ENCODE data around the gene CYP11A1. TPM values are rescaled to one million over a fixed set of nuclear protein-coding genes. Genes with fewer than 3 reads are reported as not detected.

Gene CYP11A1
- total RNA-seq, 1 donor from 2014 or later: 0.43 TPM

GRCh38 chr15:74389241-74390048 lies 22.0 kb upstream of the CYP11A1 start:
- Histone ChIP-seq H3K4me2 (ENCODE audit: low read length) (no peak overlapping the region), H3K79me2 (ENCODE audit: insufficient read depth, low read length) (no peaks in the 10 kb centered on the region), H4K20me1 (ENCODE audit: insufficient read depth, low read length) (no peaks in the 10 kb centered on the region), H3K27ac (ENCODE audit: low read depth, low read length) (no peak overlapping the region), H2AFZ (ENCODE audit: low read depth, low read length) (no peak overlapping the region), H3K36me3 (ENCODE audit: insufficient read depth, low read length) (no peaks in the 10 kb centered on the region), H3K4me3 (ENCODE audit: insufficient read depth, low read depth, low read length) (no peak overlapping the region), H3K4me1 (ENCODE audit: insufficient read depth, low read length) (peaks cover 28% of the 10 kb centered on the region), H3K9ac (ENCODE audit: low read length) (no peak overlapping the region), H3K9me3 (ENCODE audit: insufficient read depth, low read depth, low read length) (no peaks in the 10 kb centered on the region), H3K27me3 (ENCODE audit: insufficient read depth, low read length) (no peaks in the 10 kb centered on the region)
- H3K27me3 Mint-ChIP-seq (ENCODE audit: low read depth, unreplicated experiment): peaks cover 19% of the 10 kb centered on the region
- no peak for TF ChIP-seq EZH2 (IDR thresholded peaks at IDR 0.05; ENCODE audit: insufficient read depth, low read length)
- no peak for TF ChIP-seq CTCF (IDR thresholded peaks at IDR 0.05; ENCODE audit: insufficient read depth, low read depth, low read length)
- peaks cover 19% of the 10 kb centered on the region for H3K4me1 Mint-ChIP-seq (ENCODE audit: low read depth, unreplicated experiment)
- peaks cover 3% of the 10 kb centered on the region for H3K9me3 Mint-ChIP-seq (ENCODE audit: unreplicated experiment)
- no peaks in the 10 kb centered on the region for H3K36me3 Mint-ChIP-seq (ENCODE audit: low read depth, unreplicated experiment)
- H3K4me3 Mint-ChIP-seq (ENCODE audit: unreplicated experiment): no peak overlapping the region
- FAIRE-seq: no peak
- H3K27ac Mint-ChIP-seq (ENCODE audit: unreplicated experiment): no peak overlapping the region
- DNase-seq (ENCODE audit: low read depth): no peak

- Histone ChIP-seq H3K27me3 (ENCODE audit: insufficient read depth, low read length) (no peaks in the 10 kb centered on the region), H3K27ac (ENCODE audit: low read depth, low read length) (no peak overlapping the region), H3K9ac (ENCODE audit: low read length) (no peak overlapping the region), H4K20me1 (ENCODE audit: insufficient read depth, low read length) (no peaks in the 10 kb centered on the region), H3K4me3 (ENCODE audit: insufficient read depth, low read depth, low read length) (no peak overlapping the region), H3K36me3 (ENCODE audit: insufficient read depth, low read length) (no peaks in the 10 kb centered on the region), H2AFZ (ENCODE audit: low read depth, low read length) (no peak overlapping the region), H3K9me3 (ENCODE audit: insufficient read depth, low read depth, low read length) (no peaks in the 10 kb centered on the region), H3K4me2 (ENCODE audit: low read length) (no peak overlapping the region), H3K79me2 (ENCODE audit: insufficient read depth, low read length) (no peaks in the 10 kb centered on the region), H3K4me1 (ENCODE audit: insufficient read depth, low read length) (peaks cover 38% of the 10 kb centered on the region)
- peaks cover 13% of the 10 kb centered on the region for H3K27me3 Mint-ChIP-seq (ENCODE audit: low read depth, unreplicated experiment)
- H3K36me3 Mint-ChIP-seq (ENCODE audit: low read depth, unreplicated experiment): no peaks in the 10 kb centered on the region
- FAIRE-seq (no peak), DNase-seq (ENCODE audit: low read depth) (no peak)
- H3K9me3 Mint-ChIP-seq (ENCODE audit: unreplicated experiment): peaks cover 3% of the 10 kb centered on the region
- TF ChIP-seq CTCF (IDR thresholded peaks at IDR 0.05; ENCODE audit: insufficient read depth, low read depth, low read length) (no peak), EZH2 (IDR thresholded peaks at IDR 0.05; ENCODE audit: insufficient read depth, low read length) (no peak)
- H3K27ac Mint-ChIP-seq (ENCODE audit: unreplicated experiment): no peak overlapping the region
- no peak overlapping the region for H3K4me3 Mint-ChIP-seq (ENCODE audit: unreplicated experiment)
- H3K4me1 Mint-ChIP-seq (ENCODE audit: low read depth, unreplicated experiment): peaks cover 28% of the 10 kb centered on the region
Observed at GRCh38 chr15:74388363-74388951, 21.0 kb upstream of the CYP11A1 start.
